ENCODE results near the gene ZNF629.

Gene ZNF629

DNA sequence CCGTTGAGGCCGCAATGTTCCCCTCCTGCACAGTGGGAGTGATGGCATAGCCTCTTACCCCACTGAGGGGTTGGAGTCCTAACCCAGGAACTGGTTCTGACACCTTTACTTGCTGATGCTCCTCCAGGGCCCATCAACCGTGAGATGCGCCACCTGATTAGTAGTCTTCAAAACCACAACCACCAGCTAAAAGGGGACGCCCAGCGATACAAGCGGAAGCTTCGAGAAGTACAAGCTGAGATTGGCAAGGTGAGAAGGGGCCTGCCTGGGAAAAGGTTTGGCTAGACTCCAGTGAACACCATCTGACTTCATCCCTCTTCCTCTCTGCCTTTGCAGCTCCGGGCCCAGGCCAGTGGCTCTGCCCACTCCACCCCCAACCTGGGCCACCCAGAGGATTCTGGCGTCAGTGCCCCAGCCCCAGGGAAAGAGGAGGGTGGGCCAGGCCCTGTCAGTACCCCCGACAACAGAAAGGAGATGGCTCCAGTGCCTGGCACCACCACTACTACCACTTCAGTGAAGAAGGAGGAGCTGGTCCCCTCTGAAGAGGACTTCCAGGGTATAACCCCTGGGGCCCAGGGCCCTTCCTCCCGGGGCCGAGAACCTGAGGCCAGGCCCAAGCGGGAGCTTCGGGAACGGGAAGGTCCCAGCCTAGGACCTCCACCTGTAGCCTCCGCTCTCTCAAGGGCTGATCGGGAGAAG, 19.1 kb downstream of the ZNF629 start:
- DNase-seq (ENCODE audit: low read depth), result no peak

DNA sequence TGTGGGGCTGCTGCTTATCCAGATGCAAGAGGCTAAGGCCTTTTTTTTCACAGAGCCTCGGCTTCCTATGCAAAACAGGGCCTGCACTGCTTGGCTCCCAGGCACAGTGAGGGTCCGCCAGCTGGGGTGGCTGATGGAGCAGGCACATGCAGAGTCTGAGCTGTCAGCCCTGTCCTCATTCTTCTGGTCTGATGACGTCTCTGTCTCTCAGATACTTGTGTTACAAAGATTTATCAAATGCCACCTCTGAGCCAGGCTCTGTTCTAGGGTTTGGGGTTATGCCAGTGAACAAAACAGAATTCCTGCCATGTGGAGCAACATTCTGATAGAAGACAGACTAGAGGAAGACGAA, 20.1 kb downstream of the ZNF629 start:
- DNase-seq (ENCODE audit: low read depth), result no peak

DNA sequence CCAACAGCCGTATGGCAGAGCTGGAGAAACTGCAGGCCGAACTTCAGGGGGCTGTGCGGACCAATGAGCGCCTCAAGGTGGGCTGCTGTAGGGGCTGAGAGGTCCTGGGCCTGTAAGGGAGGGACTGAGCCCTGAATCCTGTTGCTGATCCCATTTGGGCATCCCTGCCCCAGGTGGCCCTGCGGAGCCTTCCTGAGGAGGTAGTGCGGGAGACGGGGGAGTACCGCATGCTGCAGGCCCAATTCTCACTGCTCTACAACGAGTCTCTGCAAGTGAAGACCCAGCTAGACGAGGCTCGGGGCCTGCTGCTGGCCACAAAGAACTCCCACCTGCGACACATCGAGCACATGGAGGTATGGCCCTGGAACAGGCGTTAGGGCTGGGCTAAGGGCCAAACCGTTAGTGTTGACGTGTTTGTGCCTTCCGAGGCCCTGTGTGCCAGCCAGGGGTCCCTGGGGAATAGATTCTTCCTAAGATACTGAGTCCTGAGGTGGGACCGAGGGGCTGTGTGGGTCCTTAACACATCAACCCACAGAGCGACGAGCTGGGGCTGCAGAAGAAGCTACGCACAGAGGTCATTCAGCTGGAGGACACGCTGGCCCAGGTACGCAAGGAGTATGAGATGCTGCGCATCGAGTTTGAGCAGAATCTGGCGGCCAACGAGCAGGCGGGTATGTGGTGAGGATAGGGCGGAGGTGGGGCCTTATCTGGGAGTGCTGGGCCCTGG, 20.6 kb downstream of the ZNF629 start:
- no peak for DNase-seq (ENCODE audit: low read depth)

DNA sequence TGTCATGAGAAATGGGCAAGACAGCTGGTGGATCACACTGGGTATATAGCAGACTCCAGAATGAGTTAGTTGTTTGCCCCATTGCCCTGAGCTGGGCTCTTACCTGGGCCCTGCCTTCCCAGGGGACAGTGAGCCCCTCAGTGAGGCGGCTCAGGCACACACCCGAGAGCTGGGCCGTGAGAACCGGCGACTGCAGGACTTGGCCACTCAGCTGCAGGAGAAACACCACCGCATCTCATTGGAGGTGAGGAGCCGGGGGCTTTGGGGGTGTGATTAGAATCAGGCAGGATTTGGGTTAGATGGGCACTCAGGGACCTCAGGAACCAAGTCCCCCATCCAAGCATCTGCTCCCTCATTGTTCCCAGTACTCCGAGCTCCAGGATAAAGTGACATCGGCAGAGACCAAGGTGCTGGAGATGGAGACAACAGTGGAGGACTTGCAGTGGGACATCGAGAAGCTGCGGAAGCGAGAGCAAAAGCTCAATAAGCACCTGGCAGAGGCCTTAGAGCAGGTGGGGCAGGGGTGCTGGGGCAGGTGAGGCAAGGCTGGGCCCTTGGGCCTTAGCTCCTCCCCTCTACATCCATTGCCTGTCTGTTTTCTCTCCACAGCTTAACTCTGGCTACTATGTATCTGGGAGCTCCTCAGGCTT, 22.1 kb downstream of the ZNF629 start:
- DNase-seq (ENCODE audit: low read depth), result no peak

DNA sequence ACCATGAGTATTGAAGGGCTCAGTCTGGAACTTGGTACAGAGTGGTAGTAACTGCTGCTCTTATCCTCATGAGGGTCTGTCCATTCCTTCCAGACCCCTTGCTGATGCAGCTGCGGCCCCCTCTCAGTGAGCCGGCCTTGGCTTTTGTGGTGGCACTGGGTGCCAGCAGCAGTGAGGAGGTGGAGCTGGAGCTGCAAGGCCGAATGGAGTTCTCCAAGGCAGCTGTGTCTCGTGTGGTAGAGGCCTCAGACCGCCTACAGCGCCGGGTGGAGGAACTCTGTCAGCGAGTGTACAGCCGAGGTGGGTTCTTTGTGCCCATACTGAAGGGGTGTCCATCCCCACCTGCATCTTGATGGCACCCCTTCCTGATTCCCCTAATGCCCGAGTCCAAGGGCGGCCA, 22.9 kb downstream of the ZNF629 start:
- DNase-seq (ENCODE audit: low read depth), result no peak

DNA sequence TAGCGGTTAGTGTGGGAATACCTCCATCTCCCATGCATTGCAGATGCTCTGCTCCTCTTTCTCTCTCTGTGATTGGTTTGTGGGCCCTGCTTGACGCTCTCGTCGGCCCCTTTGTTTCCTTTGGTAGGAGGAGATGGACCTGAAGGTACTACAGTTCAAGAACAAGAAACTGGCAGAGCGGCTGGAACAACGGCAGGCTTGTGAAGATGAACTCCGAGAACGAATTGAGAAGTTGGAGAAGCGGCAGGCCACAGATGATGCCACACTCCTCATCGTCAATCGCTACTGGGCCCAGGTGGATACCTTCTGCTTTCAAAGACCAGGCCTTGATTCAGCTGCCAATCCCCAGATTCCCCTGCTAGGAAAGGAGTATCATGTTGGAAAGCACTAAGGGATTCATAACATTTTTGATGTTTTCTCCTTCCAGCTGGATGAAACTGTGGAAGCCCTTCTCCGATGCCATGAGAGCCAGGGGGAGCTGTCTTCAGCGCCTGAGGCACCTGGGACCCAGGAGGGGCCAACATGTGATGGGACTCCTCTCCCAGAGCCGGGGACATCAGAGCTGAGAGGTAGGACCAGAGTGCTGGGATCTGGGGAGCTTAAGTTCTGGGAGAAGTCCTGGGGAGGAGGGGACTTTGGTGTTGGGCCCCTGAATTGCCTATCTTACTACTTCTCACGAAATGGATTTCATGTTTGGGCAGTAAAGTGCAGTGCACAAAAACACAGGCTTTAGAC, 23.8 kb downstream of the ZNF629 start:
- DNase-seq (ENCODE audit: low read depth), result no peak

DNA sequence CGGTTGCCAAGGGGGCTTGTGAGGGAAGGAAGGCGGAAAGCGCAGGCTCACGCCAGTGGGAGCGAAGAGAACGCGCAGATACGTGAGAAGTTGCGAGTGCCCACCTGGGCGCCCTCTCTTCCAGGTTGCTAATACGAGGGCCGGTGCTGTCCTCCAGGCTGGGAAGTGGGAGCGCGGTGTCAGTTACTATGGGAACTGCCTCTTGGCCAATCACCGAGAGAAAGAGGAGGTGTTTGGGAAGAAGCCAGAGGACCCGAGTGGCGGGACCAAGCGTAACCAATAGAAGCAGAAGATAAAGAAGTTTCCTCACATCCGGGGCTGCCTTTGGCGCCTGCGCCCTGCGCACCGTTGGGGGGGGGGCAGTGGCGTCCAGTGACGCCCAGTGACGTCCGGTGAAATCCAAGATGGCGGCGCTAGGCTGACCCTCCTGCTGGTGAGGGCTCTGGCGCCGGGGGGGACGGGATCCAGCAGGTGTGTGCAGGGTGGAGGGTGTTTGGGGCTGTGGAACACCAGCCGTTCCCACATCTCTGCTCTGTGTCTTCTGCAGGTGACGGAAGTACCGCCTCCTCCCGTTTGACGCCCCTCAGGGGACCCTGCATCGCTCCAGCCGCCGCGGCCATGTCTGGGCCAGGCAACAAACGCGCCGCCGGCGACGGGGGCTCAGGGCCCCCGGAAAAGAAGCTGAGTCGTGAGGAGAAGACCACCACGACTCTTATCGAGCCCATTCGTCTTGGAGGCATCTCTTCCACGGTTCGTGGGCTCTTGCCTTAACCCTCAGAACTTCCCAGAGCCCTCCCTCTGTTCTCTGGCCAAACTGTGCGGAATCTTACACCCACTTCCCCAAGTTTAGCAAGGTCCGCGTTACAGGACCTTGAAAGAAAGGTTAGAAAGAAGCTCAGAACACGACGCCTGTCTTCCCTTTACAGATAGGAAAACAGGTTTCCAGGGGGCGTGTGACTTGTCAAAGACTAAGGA, 24.8 kb downstream of the ZNF629 start, which contains the start of the genes CFAP119 and RNF40:
Gene CFAP119 (minus strand): TSS at position 135 of the 975 bp plus-strand sequence. CDS start 314 bp downstream, outside the sequence.
Gene RNF40 (plus strand): TSS at position 395 of the 975 bp plus-strand sequence. CDS start 224 bp downstream, at position 619.
- peak; percentile 90 for DNase-seq (ENCODE audit: low read depth)

DNA sequence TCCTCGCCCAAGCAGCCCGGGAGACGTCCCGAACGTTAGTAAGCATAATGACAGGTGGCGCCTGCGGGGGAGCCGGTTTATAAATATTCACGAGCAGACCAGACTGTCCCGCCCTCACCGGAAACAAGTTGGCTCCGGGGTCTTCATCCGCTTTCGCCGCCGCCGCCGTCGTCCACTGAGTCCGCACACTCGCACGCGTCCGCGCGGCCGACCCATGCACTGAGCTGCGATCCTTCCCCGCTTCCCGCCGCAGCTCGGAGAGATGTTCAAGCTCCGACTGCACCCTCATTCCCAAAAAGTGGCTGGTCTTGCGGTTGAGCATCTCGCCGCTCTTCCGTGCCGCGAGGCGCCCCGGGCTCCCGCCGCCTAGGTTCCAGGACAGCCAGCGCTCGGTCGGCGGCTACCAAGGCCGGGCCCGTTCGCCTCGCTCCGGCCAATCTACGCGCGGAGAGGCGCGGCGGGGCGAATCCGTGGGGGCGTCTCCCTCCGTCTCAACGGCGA, 25.5 kb downstream of the ZNF629 start:
- DNase-seq (ENCODE audit: low read depth), result peak; percentile 38

DNA sequence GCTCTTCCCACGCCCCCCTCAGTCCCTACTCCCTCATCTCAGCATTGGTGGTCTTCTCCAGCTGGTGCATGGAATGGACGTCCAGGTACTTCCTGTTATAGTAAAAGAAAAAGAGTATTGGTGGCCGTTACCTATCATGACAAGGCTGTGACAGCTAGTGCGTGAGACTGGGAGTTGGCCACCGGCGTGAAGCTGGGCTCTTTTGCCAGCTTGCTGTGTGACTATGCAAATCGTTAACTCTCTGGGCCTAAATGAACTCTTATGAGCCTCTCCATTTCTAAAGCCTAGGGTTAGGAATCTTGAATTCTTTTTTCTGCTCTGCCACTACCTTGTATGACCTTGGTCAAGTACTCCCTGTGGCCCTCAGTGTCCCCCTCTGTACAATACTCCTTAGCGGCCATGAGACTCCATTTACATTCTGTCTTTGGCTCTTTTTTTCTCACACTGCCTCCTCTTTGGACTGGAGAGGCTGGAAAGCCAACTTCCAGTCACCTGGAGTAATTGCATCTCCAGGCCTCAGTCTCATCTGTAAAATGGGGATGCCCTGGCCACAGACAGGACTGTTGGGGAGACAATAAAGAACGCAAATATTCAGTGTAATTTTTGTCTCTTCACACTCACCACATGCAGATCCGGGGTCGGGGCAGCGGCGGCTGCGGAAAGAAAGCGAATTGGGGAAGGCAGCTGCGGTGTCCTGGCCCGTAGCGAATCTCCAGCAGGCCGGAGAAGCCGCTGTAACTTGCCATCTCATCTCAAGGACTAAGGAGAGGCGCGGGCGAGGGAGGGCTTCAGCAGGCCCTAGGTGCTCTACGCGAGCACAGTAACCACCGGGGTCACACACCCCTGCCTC, 26.2 kb downstream of the ZNF629 start:
- no peak for DNase-seq (ENCODE audit: low read depth)

DNA sequence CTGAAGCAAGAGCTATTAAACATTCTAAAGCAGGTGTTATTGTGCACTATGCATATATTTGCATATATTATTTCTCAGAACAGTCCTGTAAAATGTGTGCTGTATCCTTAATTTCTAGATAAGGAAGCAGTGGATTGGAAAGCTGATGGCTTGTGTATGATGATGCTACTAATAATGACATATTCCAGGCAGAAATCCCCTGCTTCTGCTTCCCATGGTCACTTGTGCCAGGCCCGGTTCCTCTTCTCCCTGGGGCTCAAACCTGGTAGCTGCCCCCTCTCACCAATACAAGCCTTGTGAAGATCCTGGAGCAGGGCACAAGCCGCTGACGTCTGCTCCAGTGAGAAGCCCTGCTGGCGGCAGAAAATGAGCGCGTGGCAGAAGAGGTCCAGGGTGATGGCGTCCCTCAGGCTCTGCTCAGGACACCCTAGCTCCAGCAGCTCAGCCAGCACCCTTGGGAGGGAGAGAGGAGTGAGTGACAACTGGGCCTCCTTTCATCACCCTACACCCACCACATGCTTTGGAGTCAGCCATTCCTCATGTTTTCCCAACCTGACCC, 26.9 kb downstream of the ZNF629 start:
- DNase-seq (ENCODE audit: low read depth), result no peak

DNA sequence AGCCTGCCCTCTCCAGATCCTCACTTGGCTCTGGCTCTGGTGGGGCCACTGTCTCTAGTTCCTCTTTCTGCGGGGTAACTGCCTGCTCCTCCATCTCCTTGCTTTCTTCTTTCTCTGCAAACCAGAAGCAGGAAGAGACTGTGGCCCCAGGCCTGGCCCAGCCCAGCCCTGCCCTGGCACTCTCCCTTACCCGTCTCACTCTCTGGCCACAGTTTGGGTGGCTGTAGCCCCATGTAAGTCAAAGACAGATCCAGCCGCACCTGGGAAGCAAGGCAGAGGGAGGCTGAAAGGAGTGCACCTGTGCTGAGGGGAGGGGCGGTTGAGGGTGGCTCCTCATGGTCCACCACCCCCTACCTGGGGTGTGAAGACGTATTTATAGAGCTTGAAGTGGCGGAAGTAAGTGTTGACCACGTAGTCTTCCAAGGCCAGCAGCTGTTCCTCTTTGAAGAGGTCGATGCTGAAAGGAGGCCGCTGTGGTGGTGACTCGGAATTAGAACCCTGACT, 28.0 kb downstream of the ZNF629 start:
- no peak for DNase-seq (ENCODE audit: low read depth)

DNA sequence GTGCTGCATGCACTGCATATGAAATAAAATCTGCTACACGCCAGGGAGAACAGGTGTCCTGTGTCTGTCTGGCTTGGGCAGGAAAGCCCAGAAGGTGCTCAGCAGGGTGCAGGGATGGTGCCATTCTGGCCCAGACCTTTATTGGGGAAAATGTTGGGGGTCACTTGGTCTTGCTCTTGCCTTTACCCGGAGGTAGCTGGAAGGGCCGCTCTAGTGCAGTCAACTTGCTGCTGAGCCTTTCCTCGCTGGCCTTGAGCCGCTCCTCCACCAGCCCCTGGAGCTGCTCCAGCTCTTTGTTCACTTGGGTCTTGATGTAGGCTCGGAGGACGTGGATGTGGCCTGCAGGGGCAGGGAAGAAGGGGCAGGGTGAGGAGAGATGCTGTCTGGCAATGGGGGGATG, 29.7 kb downstream of the ZNF629 start:
- no peak for DNase-seq (ENCODE audit: low read depth)

DNA sequence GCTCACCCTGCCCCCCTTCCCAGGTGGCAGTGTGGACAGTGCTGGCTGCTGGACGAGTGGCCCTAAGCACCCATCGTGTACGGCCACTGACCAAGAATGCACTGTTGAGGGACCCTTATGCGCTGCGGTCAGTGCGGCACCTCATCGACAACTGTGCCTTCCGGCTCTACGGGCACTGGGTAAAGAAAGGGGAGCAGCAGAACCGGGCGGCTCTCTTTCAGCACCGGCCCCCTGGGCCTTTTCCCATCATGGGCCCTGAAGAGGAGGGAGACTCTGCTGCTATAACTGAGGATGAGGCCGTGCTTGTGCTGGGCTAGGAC, 30.3 kb downstream of the ZNF629 start:
- no peak for DNase-seq (ENCODE audit: low read depth)

DNA sequence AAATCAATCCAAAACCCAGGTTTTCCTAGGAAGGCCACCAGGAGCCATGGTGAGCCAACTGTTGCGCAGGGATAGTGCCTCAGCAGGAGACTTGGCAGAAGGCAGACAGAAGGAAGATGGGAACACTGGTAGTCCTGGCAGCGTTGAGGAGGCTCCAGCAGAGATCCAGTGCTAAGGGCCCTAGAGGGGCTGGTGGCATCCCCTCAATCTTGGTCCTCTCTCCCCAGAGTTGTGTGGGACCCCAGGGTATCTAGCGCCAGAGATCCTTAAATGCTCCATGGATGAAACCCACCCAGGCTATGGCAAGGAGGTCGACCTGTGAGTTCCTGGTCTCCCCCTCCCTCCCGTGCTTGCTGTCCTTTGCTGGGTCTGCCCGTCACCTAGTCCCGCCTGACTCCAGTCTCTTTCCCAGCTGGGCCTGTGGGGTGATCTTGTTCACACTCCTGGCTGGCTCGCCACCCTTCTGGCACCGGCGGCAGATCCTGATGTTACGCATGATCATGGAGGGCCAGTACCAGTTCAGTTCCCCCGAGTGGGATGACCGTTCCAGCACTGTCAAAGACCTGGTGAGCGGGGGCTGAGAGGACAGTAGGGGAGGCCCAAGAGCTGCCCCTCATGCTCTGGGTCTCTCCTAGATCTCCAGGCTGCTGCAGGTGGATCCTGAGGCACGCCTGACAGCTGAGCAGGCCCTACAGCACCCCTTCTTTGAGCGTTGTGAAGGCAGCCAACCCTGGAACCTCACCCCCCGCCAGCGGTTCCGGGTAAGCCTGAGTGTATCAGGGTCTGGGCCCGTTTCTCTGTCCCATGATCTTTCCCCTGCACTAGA, 30.8 kb downstream of the ZNF629 start:
- no peak for DNase-seq (ENCODE audit: low read depth)

DNA sequence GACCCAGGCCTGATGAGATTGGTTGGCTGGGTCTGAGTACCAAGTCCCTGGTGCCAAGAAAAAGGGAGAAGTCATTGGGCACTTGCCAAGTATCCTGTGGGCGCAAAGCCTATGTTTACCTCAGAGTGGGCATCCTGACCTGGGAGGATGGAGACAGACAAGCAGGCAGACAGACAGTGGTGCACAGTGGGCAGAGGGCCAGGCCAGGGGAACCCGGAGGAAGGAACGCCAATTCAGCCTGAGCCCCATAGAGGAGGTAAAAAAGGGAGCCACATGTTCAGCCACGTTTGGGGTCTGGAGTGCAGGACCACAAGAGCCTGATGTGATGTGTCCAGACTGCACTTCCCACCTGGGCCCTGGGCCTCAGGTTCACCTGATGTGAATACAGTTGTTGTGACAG, 33.4 kb downstream of the ZNF629 start:
- DNase-seq (ENCODE audit: low read depth), result no peak

DNA sequence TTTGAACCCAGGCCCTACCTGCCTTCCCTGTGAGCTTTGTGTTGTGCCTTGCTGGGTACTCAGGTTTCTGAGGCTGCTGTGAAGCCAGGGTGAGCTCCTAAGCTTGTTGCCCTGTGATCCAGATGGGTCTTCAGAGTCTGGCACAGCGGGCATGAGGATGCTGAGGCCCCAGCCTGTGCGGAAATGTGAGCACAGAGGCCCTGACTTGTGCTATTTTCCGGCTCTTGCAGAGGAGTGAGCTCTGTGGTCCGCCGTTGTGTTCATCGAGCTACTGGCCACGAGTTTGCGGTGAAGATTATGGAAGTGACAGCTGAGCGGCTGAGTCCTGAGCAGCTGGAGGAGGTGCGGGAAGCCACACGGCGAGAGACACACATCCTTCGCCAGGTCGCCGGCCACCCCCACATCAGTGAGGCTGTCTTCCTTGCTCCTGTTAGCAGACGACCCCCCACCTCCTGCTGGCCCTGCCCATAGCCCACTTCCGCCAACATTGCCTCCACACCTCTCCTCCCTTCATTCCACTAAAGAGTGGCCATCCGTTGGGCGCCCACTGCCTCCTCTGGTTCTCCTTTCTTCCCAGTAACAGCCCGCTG, 36.0 kb downstream of the ZNF629 start:
- no peak for DNase-seq (ENCODE audit: low read depth)

DNA sequence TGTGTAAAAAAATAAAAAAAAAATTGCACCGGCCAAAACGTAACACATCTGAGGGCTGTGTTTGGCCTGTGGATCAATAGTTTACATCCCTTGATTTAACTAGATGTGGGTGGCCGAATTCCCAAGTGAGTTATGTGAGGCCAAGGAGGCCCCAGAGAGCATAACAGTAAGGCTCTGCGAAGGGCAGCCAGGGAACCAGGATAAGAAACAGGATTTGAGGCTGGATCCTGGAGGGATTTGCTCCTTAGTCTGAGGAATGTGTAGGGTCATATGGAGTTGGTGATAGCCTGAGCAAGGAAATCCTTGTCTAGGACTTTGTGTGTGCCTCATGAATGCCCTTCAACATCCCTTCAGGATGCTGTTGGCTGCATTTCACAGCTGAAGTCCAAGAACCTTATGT, 36.8 kb downstream of the ZNF629 start:
- no peak for DNase-seq (ENCODE audit: low read depth)

Measured in activated T-cell treated with anti-CD3 and anti-CD28 coated beads for 48 hours (primary cell).